GM20431 (cell line): ENCODE data around the gene EFHD2.

Source experiments
- in situ Hi-C: fragments of 300-500 bp; cut with MseI, MboI; formaldehyde crosslinking; loops from one replicate; pipeline ENCODE4 v1.15.0; 2020; ENCODE audit warnings: low sequenced_read_pairs; ENCODE audit not compliant: unreplicated experiment

Gene EFHD2

DNA sequence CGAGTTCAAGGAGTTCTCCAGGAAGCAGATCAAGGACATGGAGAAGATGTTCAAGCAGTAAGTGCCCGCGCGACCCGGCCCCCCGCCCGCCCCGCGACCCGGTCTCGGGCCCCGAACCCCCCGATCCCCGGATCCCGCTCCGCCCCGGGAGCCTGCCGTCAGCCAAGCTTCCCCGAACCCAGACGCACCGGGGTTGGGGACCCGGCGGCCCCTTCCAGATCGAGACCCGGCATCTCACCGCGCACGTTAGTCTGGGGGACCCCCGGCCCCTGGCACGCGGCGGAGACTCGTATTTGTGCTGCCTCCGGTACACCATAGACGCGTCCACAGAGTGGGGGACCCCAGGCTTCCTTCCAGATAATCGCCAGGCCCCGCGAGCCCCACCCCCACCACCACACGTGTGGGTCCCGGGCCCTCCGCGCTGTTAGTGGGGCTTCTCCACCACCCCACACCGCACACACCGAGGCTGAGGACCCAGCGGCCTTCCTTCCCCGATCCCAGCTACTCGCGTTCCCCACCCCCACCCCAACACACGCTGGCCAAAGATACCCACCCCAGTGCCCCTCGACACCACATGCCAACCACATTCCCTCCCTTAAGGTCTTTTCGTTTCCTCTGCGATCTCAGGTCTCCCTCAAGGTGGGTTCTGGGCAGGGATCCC is 665 bp downstream of the EFHD2 start:
- in situ Hi-C loops = no loop called here

DNA sequence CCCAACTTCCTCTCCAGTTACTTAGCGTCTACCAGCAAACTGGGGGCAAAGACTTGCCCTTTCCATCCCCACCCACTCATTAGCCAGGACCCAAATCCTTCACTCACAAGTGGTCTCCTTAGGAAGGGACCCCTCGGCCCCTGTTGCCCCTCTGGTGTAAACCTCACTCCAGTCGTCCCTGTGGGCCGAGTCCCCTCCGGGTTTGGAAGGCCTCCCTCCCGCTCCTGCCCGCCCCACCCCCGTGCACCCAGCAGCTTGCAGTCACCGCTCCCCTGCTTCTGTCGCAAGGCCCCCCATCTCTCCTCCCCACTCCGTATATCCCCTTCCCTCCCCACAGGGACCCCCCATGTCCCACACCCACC is 1.2 kb downstream of the EFHD2 start:
- in situ Hi-C loops = no loop called here

DNA sequence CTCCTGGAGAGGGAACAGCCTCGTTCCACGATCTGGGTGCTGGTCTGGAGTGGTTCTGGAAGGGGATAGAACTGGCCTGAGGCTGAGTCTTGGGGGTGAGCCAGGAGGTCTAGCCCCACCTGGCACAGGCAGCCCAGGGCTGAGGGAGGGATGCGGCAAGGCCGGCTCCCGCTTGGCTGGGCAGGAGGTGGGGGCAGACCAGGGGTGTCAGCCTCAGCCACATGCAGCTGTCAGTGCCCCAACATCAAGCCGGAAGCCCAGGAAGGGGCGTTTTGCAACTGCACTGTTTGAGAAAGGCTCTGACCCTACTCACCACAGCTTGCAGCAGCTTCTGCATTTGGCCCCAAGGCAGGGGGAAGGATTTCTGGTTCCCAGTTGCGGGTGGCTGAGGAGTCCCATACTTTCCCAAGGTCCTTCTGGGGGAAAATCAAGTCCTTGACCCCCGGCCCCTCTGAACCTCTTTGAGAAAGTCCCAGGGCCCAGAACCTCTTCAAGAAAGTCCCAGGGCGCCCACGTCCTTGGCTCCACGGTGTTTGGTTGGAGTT is 2.0 kb downstream of the EFHD2 start:
- in situ Hi-C loops = no loop called here

DNA sequence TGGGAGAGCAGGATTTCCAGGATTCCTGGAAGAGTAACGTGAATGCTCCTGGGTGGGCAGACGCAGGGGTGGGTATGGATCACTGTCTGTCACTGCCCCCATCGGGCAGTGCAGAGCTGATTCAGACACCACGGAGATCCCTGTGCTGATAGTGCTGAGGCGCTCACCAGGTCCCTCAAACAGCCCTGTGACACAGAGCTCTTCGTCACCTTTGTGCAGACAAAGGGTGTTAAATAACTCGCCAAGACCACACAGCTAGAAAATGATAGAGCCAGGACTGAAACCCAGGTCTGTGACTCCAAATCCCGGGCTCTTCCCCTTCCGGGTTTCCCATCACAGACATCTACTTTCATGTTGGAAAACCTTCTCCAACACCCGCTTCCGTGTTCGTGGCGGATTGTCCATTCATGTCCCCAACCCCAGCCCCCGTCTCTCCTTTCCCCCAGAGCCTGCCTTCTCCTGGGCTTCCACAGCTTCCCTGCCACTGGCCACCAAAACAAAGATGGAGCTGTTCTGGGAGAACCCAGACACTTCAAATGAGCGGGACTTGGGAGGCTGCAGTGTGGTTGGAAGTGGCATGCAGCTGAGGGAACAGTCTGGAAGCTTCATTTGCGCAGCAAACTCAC is 2.6 kb downstream of the EFHD2 start:
- in situ Hi-C loops = no loop called here

DNA sequence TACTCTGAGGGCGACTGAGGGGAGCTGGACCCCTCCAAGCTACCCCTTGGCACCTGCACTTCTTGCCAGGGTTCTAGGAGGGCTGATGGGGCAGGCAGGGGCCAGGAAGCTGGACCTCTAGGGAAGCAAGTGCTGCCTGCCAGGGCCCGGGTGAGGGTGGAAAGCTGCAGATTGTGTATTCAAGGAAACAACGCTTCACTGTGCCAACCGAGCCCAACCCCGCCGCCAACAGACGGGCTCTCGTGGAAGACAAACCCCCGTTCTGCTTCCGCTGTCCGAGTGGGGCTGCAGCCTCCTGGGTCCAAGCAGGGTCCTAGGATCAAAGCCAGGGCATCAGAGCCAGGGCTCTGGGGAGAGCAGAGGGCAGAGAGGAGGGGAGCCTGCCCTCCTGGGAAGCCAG is 3.2 kb downstream of the EFHD2 start:
- in situ Hi-C loops = no loop called here

DNA sequence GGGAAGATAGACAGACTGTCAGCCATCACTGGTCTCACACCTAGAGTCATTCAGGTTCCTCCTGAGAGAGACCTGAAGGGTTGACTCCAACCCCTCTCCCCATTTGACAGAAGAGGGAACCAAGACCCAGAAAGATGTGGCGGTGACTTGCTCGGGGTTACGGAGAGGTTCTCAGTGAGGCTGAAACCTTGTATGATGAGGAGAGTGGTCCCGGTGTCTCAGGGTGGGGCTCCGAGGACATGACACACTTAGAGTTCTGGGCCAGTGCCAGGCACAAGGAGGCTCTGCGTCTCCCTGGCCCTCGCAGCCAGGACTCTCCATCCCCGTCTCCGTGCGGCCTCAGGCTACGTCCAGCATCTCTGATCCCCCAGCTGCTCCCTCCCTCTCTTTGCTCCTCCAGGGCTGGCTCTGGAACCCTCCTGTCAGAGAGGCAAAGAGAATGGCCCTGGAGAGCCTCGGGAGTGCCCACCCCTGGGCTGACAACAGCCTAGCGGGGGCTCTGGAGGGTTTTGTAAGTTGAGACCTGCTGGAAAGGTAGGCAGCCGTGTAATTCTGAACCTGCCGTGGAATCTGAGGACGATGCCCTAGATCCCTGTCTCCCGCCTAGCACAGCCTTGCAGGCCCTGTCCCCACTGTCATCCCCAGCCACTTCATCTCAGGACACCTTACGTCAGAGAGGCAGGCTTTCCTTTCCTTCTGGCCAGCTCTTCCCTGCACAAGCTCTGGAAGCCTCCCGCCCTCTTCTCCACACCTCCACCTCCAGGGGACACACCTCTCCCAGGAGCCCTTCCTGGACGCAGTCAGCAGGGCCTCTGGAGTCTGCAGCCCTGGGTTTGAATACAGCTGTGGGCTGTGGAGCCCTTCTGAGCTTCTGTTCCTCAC is 4.1 kb downstream of the EFHD2 start:
- in situ Hi-C loops = no loop called here

DNA sequence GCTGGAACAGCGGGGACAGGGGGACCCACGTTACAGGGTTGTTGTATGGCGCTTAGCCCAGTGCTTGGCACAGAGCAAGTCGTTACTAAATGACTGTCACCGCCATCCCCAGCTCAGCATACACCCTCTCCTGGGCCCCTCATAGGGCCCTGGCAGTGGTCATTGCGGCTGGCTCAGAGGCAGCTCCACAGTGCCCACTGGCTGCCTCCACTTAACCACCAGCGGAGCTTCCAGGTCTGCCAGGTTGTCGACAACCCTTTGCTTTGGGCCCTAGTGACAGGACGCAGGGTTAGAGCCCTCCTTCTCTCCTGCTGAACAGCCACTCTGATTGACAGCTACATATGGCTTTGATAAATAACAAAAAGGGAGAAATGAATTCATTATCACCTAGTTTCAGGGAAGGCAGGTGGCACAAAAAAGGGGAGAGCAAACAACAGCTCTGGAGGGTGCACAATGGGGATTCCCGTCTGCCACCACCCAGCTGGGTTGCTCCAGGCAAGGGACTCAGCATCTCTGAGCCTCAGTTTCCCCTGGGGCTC is 4.8 kb downstream of the EFHD2 start:
- in situ Hi-C loops = no loop called here

DNA sequence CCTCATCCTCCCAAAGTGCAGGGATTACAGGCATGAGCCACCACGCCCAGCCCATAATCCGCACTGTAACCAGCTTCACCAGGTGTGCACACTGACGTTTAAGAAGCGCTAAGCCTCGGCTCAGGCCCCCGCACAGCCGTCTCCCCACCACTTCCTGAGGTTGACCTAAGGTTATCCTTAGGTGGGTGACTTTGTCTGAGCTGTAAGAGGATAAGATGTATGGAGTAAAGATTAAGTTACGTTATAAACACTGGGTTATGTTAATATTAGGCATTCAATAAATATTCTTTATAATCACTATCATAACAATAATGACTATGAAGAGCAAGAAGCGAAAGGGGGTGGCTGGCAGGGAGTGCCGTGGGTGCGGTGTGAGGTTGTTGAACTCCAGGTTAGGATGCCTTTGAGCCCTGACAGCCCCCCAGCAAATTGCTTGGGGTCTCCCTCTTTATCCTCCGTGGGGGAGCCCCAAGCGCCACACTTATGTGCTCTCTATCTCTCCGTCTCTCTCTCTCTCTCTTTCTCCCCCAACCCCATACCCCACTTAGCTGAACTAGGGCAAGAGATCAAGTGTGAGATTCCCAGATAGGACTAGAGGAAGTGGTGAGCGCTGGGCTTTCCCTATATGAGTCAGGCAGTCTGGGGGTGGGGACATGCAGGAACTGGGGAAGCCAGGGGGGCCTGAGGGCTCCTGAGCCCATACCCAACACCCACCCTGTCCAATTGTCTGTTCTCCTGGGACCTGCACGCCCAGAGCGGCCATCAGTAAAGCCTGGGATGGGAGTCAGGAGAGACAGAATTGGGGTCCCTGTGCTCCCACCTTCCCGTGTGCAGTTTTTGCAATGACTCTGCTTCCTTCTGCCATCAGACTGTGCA is 7.6 kb downstream of the EFHD2 start:
- in situ Hi-C loops = no loop called here

DNA sequence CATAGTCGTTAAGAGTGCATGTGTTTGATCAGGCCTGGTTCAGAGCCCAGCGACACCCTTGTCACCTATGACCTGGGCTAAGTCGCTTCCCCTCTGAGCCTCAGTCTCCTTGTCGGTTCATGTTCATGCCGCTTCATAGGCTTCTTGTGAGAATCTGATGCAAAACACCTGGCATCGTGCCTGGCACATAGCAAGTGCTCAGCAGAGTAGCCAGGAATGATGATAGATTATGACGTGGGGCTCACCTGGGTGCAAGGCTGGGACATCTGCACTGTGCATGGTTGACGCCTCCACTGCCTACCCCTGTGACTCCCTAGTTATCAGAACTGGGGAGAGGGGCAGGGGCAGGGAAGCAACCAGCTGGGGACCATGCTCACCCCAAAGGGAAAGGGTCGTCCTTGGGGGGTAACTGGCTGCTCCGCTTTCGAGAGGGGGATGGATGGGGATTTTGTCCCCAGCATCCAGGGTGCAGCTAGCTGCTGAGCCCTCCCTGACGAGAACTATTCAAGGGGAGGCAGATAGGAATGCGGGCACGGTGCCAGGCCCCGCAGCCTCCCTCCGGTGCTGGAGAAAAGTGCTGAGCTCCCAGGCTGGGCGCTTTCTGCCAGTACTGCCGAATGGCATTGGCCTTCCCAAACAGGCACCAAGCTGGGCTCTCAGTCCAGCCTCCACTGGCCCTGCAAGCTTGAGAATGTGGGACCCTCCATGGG is 9.3 kb downstream of the EFHD2 start:
- in situ Hi-C loops = no loop called here

DNA sequence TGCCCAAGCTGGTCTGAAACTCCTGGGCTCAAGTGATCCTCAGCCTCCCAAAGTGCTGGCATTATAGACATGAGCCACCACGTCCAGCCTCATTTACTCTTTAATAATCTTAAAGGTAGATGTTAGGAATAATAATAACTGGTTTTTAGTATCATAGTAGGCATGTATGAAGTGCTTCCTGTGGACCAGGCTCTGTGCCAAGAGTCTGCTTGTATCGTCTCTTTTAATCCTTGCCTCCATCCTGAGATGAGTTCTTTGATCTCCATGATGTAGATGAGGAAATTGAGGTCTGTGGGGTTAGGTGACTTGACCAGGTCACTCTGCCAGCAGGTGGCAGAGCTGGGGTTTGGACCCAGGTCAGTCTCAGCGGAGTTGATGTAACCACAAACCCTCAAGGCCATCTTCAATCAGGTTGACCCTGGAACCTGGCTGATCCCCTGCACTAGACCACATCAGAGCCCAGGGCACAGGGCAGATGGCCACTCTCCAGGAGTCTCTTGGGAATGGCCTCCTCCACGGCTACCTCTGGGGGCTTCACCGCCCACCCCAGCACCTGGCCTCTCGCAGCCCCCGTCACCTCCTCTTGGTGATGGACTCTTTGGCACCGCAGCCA is 11.3 kb downstream of the EFHD2 start:
- in situ Hi-C loops = no loop called here

DNA sequence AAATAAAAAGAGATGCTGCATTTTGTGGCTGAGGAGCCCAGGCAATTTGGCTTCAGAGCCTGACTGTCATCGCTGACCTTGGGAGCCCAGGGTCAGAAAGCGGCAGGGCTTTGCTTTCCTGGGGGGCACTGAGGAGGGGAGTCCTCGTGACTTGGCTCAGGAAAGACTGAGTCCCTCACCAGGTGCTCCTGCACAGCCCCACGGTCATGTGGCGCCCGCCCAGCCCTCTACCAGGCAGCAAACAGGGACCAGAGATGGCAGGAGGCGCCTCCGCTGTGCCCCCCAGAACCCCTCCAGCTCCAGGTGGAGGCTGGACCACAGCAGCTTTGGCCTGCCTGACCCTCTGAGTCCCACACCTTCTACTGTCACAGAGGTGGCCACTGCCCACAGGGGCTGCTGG is 13.2 kb downstream of the EFHD2 start:
- in situ Hi-C loops = no loop called here

DNA sequence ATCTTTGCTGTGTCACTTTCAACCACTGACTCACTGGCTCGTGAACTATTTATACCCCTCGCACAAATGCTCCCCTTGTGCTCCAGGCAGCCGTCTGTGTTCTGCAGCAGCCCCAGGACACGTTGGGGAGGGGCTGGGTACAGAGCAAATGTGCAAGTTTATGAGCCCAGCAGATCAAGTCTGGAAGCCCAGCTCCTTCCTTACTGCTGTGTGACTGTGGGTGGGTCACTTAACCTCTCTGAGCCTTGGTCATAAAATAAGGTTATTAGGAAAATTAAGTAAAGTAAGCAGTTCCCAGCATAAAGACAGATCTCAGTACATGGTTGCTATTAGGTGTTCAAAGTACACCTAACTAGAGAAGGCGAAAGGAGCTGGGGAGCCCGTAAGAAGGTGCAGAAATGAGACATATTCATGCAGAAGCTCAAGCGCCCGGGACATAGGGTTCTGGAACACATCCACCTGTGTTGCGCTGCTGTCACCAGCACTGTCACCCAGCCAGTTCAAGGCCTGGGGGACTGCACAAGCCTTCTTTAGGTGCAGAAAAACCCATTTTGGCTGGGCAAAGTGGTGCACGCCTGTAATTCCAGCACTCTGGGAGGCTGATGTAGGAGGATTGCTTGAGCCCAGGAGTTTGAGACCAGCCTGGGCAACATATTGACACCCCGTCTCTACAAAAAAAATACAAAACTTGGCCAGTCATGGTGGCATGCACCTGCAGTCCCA is 13.8 kb downstream of the EFHD2 start:
- in situ Hi-C loops = no loop called here

DNA sequence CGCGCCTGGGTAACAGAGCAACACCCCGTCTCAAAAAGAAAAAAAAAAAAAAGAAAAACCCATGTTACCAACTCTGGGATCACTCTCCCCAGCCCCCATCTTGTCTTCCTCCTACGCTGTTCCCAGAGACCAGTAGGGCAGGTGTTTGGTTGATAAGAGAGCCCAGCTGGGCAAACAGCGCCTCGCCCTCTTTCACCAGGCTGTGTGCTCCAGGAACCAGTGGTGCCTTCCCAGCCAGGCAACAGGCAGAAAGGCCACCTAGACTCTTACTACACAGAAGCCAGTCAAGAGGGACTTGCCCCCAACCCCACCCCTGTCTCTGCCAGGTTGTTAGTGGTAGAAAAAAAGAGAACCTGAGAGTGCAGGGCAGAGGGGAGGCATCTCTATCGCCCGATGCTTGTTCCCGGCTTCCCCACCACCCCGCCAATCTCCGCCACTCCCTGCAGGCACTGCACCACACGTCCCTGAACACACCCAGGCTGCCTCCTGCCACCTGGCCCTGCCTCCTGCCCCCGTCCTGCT is 14.5 kb downstream of the EFHD2 start:
- in situ Hi-C loops = no loop called here

DNA sequence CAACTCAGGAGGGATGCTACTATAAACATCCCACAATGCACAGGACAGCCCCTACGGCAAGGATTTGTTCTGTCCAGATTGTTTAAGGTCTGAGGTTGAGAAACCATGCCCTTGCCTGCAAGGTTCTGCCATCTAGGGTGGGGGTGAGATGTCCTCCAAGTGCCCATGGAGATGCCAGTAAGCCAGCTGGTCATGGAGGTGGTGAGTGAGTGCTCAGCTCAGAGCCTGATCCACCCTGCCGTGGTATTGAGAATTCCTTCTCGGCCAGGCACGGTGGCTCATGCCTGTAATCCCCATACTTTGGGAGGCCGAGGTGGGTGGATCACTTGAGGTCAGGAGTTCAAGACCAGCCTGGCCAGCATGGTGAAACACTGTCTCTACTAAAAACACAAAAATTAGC is 15.3 kb downstream of the EFHD2 start:
- in situ Hi-C loops = loop anchor here (25.0 kb wide), 1 partner anchor 313 kb away; no protein-coding TSS in a partner anchor

DNA sequence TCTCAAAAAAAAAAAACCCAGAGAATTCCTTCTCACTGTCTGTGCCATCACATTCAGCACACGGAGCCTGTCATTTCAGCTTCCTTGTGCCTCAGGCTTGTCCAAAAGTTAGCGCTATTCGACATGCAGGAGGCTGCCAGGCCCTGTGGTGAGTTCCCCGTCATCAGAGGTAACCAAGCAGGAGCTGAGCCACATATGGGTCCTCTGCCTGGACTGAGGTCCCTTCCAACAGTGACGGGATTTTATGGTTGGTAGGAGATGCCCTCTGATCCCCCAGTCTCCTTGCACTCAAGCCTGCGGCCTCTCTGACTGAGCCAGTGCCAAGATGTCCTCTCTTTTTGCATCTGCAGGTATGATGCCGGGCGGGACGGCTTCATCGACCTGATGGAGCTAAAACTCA is 15.8 kb downstream of the EFHD2 start:
- in situ Hi-C loops = loop anchor here (25.0 kb wide), 1 partner anchor 313 kb away; no protein-coding TSS in a partner anchor

DNA sequence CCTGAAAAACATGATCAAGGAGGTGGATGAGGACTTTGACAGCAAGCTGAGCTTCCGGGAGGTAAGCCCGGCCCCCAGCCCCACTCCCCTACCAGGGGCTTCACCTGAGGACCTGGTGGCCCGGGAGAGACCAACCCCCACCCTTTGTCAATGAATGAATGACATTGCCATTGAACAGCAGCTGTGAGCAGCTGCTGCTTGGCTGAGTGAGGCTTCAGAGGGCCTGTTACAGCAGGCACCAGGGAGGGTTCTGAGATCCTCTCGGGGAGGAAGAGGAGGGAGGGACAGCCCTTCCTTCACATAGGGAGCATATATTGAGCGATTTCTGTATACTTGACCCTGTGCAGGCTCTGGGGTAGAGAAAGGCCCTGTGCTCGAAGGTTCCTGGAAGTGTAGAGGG is 16.3 kb downstream of the EFHD2 start:
- in situ Hi-C loops = loop anchor here (25.0 kb wide), 1 partner anchor 314 kb away; no protein-coding TSS in a partner anchor

DNA sequence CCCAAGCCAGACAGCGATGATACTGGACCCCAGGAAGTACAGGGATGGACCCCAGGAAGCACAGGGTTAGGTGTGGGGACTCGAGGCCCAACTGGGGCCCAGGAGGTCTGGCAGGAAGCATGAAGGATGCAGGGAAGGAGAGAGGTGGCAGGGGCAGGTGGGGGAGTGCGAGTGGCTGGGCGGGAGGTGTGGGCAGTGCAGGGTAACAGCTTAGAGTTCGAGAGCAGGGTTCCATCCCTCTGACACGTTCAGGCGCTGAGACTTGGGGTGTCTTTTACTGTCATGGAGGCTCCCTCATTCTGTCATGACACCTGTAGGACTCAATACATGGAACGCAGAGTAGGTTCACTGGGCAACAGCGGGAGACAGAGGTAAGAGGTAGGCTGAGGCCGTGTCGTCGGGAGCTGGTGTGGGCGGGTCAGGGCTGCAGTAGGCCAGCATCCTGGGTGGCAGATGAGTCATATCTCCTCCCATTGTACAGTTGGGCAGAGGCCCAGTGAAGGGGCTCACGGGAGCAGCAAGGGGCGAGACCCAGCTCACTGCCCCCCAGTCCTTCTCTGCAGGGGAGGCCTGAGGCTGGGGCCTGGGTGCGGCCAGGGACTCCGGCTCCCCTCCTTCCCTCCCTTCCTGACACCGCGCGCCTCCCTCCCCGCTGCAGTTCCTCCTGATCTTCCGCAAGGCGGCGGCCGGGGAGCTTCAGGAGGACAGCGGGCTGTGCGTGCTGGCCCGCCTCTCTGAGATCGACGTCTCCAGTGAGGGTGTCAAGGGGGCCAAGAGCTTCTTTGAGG is 17.0 kb downstream of the EFHD2 start:
- in situ Hi-C loops = loop anchor here (25.0 kb wide), 1 partner anchor 314 kb away; no protein-coding TSS in a partner anchor
